Stimulated activated CD8-positive, alpha-beta memory T cell treated with anti-CD3 and anti-CD28 coated beads, Interleukin-12 subunit alpha, Interleukin-12 subunit beta, amount 100 ng/mL, for 4 hours (primary cell): Measurements from ENCODE around the gene AKAP1.
A peak's percentile ranks its signal among the peaks of the same experiment; 100 is the strongest.

ENCODE experiments used
- DNase-seq: peaks from one replicate; pipeline ENCODE4 v3.0.0-alpha.2; 2020; ENCODE audit warnings: low read depth

The AKAP1 gene

DNA sequence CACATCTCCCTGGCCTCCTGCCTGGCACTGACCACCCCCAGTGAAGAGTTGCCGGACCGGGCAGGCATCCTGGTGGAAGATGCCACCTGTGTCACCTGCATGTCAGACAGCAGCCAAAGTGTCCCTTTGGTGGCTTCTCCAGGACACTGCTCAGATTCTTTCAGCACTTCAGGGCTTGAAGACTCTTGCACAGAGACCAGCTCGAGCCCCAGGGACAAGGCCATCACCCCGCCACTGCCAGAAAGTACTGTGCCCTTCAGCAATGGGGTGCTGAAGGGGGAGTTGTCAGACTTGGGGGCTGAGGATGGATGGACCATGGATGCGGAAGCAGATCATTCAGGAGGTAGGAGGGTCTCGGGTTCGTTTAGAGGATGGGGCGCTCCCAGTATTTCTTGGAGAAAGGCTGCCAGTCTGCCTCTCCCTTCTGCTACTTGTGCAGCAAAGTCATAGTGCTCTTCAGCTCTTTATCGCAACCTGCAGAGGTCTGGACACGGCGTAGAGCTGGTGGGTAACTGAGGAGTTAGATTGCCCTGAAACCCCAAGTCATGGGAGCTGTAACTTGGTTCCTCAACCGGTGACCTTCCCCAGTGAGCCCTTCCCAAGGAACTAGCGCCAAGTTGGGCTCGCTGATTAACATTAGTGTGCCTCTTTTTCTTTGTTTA is 21.9 kb downstream of the AKAP1 start:
- DNase-seq, result no peak

DNA sequence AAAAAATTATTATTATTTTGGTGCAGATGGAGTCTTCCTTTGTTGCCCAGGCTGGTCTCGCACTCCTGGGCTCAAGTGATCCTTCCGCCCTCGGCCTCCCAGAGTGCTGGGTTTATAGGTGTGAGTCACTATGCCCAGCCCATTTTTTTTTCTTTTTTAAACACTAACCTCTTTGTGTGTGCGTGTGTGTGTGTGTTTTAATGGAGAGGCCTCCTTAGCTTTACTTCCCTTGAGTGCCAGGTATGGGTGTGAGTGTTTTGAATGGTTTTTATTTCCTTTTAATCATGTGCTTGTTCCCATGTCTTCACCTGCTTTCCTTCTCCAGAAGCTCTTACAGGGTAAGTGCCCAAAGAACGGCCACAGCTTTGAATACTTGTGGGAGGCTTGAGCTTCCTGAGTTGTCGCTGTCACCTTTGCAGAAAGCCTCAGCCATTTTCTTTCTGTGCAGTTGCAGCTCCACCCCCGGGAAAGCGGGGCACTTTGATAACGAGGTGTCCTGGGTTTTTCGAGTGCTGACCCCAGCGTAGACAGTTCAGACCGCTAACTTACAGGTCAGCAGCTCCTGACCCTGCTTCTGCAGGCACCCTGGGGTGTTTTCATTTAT is 22.6 kb downstream of the AKAP1 start:
- no peak for DNase-seq

DNA sequence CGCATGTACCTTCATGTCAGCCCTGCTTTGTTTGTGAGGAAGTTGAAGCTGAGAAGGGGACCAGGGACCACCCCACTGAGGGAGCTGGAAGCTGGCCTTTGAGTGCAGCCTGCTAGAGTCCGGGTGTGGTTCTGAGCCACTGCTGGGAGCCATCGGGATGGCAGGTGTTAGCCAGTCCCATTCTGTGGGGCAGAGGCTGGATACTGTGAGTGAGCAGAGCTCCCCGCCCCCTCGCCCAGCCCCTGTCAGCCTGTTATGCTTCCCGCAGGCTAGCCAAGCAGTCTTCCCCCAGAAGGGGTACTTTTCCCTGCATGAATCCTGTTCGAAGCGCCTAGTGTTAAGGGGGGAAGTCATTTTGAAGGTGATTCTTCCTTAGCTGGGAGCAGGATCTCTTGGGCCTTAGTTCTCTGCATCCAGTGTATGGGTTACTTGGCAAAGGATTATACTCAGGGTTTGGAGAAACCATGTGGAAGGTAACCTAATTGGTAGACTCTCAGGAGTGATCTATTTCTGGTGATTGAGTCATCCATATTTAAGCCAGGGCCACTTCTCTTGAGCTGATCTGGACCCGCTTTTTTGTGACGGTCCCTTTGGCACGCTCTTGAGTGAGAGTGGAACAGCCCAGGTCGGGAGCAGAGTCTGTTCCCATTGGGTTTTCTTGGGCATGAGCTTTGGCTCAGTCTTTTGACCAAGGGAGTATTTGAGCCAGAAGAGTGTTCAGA is 23.8 kb downstream of the AKAP1 start:
- no peak for DNase-seq

DNA sequence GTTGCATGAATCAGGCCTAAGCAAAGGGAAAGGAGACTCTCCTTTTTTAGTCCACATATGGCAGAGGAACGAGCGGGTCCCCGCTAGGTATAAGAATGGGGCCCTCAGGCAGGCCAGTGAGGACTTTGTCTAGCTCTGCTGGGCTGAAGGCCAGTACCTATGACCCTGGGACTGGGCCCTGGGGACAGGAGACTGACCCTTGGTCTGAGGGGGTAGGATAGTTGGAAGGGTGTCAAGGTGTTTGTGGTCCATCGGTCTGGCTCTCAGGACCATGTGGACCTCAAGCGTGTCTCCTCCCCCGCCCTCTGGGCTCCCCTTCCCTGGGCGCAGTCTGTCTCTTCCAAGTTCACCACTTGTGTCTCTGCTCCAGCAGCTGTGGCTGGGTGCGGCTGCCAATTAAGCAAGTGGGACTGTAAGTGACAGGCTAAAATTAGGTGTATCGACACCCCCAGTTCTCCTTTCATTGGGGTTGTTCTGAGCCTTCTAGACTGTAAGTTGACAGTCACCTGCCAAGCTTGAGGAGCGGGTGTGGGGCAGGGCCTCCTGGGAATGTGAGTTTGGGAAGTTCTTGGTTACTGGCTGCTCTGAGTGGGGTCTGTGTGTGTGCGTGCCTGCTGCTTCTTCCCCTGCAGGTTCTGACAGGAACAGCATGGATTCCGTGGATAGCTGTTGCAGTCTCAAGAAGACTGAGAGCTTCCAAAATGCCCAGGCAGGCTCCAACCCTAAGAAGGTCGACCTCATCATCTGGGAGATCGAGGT is 24.5 kb downstream of the AKAP1 start:
- no peak for DNase-seq

DNA sequence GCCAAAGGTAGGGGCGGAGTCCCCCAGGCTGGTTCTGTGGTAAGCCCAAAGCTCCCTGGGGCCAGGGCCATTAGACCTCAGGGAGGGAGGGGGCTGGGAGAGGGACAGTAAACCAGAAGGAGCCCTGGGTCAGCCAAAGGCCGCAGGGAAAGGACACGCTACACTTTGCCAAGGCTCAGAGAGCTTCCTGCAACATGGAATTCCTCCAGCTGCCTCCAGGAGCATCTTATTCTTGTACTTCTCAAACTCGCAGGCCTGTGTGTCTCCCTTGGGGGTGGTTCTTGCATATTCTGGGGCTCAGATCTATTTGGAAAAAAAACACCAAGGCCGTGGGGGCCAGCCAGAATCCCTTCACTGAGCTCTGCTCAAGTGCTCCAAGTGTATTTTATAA is 25.1 kb downstream of the AKAP1 start:
- no peak for DNase-seq

DNA sequence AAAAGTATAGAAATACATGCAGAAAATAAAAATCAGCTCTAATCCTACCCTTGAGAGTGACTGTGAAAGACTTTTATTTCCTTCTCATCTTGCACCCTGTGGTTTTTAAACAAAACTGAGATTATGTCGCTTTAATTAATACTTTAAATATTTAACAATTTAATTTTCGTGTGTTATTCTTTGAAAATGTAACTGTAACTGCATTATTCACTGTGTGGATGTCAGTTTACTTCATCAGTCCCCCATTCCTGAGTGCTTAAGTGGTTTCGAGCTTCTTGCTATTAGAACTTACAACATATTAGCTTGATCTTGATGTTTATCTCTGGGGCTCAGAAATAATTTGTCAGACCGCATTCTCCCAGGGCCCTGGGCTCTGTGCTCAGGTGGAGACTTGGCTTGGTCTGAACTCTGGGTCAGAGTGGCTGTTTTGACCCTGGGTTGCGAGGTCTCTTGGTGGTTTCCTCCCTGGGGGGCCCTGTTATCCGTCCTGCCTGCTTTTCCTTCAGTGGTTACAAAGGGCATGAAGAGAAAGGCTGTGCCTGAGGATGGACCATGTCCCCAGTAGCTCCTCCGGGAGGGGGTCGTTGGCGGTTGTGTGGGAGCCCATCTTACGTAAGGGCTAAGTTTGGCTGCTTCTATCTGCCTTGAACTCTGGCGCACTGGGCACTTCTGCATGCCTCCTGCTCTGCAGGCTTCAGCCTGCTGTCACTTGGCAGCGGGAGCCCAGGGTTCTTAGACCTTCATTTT is 25.7 kb downstream of the AKAP1 start:
- no peak for DNase-seq

DNA sequence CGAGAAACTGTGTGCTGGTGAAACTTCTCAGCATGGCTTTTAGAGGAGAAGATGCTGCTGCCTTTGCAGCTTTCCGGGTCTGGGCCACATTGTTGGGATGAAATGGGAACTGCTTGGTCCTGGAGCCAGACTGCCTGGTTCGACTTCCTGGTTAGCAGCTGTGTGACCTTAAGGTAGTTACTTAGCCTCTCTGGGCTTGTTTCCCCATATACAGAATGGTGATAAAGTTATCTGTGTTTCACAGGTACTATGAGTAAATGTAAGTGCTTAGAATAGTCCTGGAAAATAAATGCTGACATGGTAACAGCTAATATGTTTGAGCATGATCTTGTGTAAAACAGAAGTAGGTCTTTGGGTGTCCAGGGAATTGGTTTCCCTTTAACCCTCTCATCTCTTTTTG is 26.3 kb downstream of the AKAP1 start:
- DNase-seq, result no peak

DNA sequence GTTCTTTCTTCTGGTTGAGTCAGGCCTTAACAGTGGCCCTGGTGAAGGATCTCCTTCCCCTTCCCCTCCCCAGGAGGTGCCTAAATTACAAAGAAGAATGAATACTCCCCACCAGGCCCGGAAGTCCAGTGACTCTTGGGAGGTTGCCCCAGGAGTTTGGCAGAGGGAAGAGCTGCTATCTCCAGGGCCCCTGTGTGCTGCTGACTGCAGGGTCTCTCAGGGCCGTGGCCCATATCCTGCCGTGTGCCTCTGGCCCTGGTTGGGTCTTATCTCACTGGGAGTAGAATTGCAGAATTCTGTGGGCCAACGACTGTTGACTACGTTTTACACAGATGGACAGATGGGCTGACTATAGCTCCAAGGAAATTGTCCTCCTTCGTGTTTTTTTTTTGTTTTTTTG is 28.0 kb downstream of the AKAP1 start:
- no peak for DNase-seq

DNA sequence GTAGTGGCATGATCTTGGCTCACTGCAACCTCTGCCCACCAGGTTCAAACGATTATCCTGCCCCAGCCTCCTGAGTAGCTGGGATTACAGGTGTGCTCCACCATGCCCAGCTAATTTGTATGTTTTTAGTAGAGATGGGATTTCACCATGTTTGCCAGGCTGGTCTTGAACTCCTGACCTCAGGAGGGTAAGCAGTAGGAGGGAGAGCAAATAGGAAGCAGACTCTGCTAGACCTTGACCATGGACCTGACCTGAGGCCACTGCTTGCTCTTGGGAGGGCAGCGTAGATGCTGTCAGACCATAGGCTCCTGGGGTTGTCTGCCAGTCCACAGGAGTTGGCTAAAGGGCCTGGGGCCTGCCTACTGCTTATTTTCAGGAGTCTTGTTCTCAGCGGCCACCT is 28.6 kb downstream of the AKAP1 start:
- DNase-seq, result no peak

DNA sequence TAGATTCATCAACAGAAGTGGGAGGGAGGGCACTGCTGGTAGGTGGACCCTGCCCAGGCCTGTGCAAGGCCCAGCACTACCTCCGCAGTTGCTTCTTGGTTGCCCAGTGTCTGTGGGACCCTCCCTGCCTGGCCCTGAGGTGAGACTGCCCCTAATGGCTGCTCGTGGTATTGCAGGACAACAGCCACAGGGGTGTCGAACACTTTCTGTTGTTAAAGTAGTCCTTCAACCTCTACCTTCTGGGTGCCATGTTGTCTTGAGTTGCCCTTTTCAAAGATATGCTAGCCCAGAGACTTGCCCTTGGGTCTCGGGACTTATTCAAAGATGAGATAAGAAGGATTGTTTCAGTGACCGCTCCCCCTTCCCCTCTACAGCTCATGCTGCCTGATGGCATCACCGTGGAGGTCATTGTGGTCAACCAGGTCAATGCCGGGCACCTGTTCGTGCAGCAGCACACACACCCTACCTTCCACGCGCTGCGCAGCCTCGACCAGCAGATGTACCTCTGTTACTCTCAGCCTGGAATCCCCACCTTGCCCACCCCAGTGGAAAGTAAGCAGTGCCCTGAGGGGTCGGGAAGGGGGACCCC is 29.1 kb downstream of the AKAP1 start:
- peak; percentile 31 for DNase-seq

DNA sequence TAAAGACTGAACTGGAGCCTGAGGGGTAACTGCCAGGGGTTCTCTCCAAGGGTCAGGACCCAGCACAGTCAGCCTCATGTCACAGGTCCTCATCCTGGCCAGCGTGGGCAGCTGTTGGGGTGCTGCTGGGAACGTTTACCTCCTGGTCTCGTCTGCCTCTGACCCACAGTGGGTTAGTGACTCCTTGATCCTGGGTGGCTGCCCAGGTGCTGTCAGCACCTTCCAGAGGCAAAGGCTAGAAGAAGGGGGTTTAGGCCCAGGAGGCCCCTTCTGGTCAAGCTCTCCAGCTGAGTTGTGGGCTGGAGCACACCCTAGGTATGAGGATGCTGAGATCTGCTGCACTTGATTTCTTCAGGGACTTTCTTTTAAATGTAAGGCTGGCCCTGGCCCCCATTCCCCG is 30.3 kb downstream of the AKAP1 start:
- DNase-seq, result no peak

DNA sequence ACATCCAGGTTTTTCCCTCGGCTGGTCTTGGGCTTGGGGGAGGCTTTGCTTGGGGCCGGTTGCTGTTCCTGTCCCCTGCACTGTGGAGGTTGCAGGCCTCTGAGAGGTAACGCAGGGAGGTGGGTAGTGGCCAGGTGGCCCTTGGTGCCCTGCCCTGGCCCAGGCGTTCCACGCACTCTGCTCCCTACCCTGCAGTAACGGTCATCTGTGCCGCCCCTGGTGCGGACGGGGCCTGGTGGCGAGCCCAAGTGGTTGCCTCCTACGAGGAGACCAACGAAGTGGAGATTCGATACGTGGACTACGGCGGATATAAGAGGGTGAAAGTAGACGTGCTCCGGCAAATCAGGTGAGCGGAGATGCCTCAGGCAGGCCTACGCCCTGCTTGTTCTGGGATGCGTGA is 30.9 kb downstream of the AKAP1 start:
- DNase-seq, result no peak

DNA sequence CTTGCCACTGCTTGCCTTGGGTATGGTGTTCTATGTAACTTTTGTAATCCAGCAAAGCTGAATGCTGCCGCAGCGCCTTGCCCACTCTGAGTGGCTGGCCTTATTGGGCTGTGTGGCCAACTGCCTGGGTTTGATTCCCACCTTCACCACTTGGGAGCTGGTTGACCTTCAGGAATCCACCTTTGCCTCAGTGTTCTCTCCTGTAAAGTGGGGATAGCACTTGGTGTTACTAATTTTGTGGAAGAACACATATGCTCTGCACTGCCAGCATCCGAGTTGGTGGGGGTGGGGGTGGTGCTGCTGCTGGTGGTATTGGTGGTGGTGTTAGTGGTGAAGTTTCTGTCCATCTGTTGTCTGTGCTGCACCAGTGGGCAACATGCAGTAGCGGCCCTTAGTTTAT is 32.8 kb downstream of the AKAP1 start:
- DNase-seq, result no peak

DNA sequence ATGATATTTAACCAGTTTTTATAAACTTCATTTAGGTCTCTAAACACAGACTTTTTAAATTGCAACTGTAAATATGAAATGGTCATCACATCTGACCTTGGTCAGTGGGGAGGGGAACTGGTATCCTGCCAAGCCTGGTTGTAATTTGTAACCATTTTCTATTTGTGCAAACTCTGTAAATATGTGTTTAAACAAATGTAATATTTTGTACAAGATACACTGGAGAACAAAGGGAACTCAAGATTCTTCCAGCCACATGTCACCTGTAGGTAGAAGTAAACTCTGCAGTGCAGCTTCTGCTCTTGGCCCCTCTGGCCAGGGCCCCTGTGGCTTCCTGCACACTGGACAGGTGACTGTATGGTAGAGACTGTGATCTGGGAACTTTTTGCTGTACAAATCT is 35.8 kb downstream of the AKAP1 start:
- no peak for DNase-seq

DNA sequence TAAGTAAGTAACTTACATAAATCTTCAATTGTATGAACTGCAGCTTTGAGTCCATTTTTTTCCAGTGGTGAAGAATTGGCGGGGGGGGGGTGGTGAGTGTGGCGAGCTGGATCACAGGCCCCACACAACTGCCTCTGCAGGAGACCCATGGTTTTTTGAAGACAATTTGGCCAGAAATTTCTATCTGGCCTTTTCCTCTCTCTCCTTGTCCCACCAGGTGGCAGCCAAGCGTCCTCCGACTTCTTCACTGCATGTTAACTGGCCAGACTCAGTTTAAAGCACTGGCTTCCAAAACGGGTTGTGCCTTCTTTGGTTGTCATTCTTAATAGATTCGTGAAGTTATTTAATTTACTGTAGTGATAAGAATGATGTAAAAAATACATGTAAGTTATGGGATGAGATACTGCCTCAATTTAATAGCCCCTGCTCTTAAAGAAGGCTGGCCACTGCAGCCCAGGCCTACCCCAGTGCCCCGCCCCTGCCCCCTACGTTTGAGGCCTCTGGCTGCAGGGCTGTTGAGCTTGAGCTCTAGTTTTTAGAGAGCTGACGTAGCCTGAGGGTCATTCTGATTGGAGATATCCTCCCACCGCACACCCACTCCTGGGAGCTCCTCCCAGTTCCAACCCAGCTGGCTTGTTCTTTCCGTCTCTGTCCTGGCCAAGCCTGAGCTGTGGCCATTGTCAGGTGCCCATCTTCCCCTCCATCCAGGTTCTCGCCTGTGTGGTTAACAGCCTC is 36.4 kb downstream of the AKAP1 start:
- no peak for DNase-seq

DNA sequence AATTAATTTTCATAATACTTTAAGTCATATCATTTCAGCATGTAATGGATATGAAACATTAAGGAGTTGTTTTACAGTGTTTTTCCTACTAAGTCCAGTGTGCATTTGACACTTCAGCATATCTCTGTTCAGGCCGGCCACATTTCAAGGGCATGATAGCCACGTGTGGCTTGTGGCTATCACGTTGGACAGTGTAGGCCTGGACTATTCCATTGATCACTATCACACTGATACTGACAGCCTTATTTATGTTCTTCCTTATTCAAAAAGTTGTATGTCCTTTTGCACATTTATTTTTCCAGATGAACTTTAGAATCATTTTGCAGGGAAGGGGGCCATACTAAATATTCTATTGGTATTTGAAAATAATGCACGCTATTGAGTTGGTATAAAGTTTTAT is 39.0 kb downstream of the AKAP1 start:
- no peak for DNase-seq

DNA sequence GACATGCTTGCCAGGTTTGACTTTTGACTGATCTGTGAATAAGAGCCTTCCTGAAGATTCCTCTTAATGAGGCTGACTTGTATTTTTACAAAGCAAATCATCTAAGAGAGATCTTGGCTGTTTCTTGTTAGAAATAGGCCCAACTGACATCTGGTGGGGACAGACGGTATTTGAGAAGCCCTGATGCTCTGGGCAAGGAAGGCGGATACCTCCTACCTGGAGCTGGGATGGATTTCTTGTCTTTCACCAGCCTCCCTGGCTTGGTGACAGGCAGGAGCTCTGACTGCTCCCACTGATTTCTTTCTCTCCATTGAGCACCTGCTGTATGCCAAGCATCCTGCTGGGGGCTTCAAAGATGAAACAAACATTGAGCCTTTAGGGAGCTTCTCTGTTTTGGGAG is 40.4 kb downstream of the AKAP1 start:
- DNase-seq, result no peak

DNA sequence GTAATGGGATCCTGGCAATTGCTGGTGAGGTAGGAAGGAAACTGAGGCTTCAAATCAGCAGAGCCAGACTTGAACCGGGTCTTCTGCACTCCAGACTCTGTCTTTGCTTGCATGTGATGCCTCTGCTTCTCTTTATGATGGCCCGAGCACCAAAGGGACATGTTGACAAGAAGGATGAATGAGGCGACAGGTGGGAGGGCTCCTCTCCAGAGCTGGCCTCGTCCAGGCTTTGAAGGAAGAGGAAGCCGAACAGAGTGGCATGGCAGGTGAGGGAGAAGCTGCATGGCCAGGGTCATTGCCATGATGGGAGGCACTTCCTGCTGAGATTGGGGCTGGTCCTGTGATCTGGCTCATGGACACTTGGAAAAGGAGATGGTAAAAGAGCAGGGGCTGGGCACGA is 40.8 kb downstream of the AKAP1 start:
- DNase-seq, result no peak

DNA sequence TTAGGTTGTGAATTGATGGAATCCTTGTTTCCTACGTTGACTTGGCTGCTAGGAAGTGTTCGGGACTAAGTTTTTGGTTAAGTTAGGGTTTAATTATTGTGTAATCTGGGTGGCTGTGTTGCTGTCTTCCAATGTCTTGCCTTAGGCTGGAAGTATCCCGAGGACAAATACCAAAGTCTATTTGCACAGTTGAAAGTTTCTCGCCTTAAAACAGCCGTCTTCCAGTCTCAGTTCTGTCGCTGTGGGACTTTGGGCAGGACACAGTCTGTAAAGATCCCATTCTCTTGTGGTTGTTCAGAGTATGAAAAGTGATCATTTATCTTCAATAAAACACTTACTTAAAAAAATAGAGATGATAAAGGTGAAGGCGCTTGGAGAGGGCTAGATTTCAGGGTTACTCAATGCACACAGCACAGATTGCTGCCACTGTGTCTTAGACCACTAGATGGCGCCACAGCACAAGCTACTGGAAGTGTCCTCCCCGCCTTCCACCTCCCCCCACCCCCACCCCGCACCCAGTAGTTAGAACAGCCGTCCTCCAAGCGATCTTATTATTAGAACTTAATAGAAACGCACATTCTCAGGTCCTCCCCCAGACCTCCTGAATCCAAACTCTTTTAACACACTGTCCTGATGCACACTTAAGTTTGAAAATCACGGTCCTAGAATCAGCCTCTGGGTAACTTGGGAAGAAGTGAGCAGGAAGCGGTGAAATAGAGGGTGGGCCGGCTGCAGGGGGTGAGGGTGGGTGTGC is 45.8 kb downstream of the AKAP1 start:
- DNase-seq, result peak; percentile 42

DNA sequence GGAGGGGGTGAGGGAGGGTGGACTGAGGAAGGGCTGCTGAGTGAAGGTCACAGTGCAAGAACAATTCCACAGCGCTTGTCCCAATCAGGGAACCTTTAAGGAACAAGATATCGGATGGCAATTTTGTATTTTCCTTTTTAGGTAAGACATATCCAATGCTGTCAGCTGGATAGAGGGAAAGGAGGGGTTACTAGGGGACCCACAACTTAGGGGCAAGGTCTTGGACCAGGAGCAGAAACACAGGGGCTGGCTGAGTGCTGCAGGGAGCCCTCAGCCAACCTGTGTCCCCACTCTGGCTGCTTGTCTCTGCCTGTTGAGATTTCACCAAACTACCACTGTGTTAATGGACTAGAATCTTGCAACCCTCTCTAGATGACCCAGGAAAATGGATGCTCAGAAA is 47.6 kb downstream of the AKAP1 start:
- DNase-seq, result no peak
